ENCODE data around the gene RIN1.
"Not testable (repeated sequence)": the region's sequence is repeated elsewhere in the genome, so short reads cannot be mapped to it uniquely, and the experiment has no call there.

Gene RIN1

GRCh38 chr11:66322732-66323427 is 13.4 kb downstream of the RIN1 start:
- Mint-ChIP-seq H3K36me3 (ENCODE audit: low read depth) (no peaks in the 10 kb centered on the region), H3K4me1 (peaks cover 44% of the 10 kb centered on the region), H3K9me3 (no peaks in the 10 kb centered on the region), H3K27me3 (no peaks in the 10 kb centered on the region), H3K27ac (no peak overlapping the region), H3K4me3 (no peak overlapping the region)
- ATAC-seq (no peak), DNase-seq (no peak)

- Mint-ChIP-seq H3K36me3 (ENCODE audit: low read depth) (no peaks in the 10 kb centered on the region), H3K27ac (no peak overlapping the region), H3K4me1 (peaks cover 42% of the 10 kb centered on the region), H3K27me3 (no peaks in the 10 kb centered on the region), H3K9me3 (no peaks in the 10 kb centered on the region), H3K4me3 (no peak overlapping the region)
- ATAC-seq (no peak), DNase-seq (no peak)
Measured at GRCh38 chr11:66321606-66322005, 14.6 kb downstream of the RIN1 start.

GRCh38 chr11:66320748-66321147 is 15.5 kb downstream of the RIN1 start:
- not testable (repeated sequence) for ATAC-seq; H3K36me3 Mint-ChIP-seq (ENCODE audit: low read depth); H3K4me3 Mint-ChIP-seq; H3K27me3 Mint-ChIP-seq; DNase-seq; H3K9me3 Mint-ChIP-seq; H3K27ac Mint-ChIP-seq
- H3K4me1 Mint-ChIP-seq = peaks cover 41% of the 10 kb centered on the region

- not testable (repeated sequence) for H3K36me3 Mint-ChIP-seq (ENCODE audit: low read depth); ATAC-seq; H3K9me3 Mint-ChIP-seq; DNase-seq; H3K27me3 Mint-ChIP-seq; H3K27ac Mint-ChIP-seq; H3K4me3 Mint-ChIP-seq
- peaks cover 43% of the 10 kb centered on the region for H3K4me1 Mint-ChIP-seq
Measured at GRCh38 chr11:66320289-66320688, 15.9 kb downstream of the RIN1 start.

GRCh38 chr11:66318600-66318970 is 17.6 kb downstream of the RIN1 start:
- Mint-ChIP-seq H3K36me3 (ENCODE audit: low read depth) (peaks cover 1% of the 10 kb centered on the region), H3K27ac (peak overlapping the region; percentile 94), H3K4me1 (peaks cover 55% of the 10 kb centered on the region), H3K27me3 (no peaks in the 10 kb centered on the region), H3K4me3 (peak overlapping the region; percentile 74), H3K9me3 (no peaks in the 10 kb centered on the region)
- ATAC-seq (no peak), DNase-seq (no peak)

- peaks cover 58% of the 10 kb centered on the region for H3K4me1 Mint-ChIP-seq
- peak; percentile 74 for DNase-seq
Measured at GRCh38 chr11:66317723-66318599, 18.3 kb downstream of the RIN1 start.

GRCh38 chr11:66317322-66317722 is 18.9 kb downstream of the RIN1 start:
- Mint-ChIP-seq H3K27me3 (no peaks in the 10 kb centered on the region), H3K27ac (peak overlapping the region; percentile 94), H3K4me1 (peaks cover 60% of the 10 kb centered on the region), H3K9me3 (no peaks in the 10 kb centered on the region), H3K4me3 (peak overlapping the region; percentile 74), H3K36me3 (ENCODE audit: low read depth) (peaks cover 1% of the 10 kb centered on the region)
- DNase-seq (peak; percentile 75), ATAC-seq (peak; percentile 5)

More at GRCh38 chr11:66317723-66318599, 18.3 kb downstream of the RIN1 start:
- Mint-ChIP-seq H3K9me3 (no peaks in the 10 kb centered on the region), H3K27me3 (no peaks in the 10 kb centered on the region), H3K36me3 (ENCODE audit: low read depth) (peaks cover 1% of the 10 kb centered on the region), H3K27ac (peak overlapping the region; percentile 94), H3K4me3 (peak overlapping the region; percentile 74)
- peak; percentile 59 for ATAC-seq

- DNase-seq (peak; percentile 34), ATAC-seq (no peak)
- no peaks in the 10 kb centered on the region for H3K9me3 Mint-ChIP-seq
- peaks cover 1% of the 10 kb centered on the region for H3K36me3 Mint-ChIP-seq (ENCODE audit: low read depth)
- H3K4me3 Mint-ChIP-seq = peak within 1 kb of the TSS; percentile 78
- H3K27me3 Mint-ChIP-seq = no peaks in the 10 kb centered on the region
- peak within 1 kb of the TSS; percentile 94 for H3K27ac Mint-ChIP-seq
- H3K4me1 Mint-ChIP-seq = peaks cover 65% of the 10 kb centered on the region
Measured at GRCh38 chr11:66316849-66317251, 19.4 kb downstream of the RIN1 start, which contains the start of gene CD248. TSS of gene CD248 (minus strand) at chr11:66317044. CDS start at chr11:66317027, 17 bp downstream.

- H3K36me3 Mint-ChIP-seq (ENCODE audit: low read depth) = peaks cover 1% of the 10 kb centered on the region
- H3K27ac Mint-ChIP-seq = peak overlapping the region; percentile 82
- H3K27me3 Mint-ChIP-seq = no peaks in the 10 kb centered on the region
- ATAC-seq (no peak), DNase-seq (peak; percentile 48)
- peaks cover 68% of the 10 kb centered on the region for H3K4me1 Mint-ChIP-seq
- H3K9me3 Mint-ChIP-seq = no peaks in the 10 kb centered on the region
- H3K4me3 Mint-ChIP-seq = peak overlapping the region; percentile 78
Measured at GRCh38 chr11:66315921-66316811, 20.1 kb downstream of the RIN1 start.

GRCh38 chr11:66315498-66315885 is 20.7 kb downstream of the RIN1 start:
- H3K4me1 Mint-ChIP-seq = peaks cover 68% of the 10 kb centered on the region
- peak overlapping the region; percentile 78 for H3K4me3 Mint-ChIP-seq
- no peak for ATAC-seq
- H3K36me3 Mint-ChIP-seq (ENCODE audit: low read depth) = peaks cover 1% of the 10 kb centered on the region
- peak overlapping the region; percentile 82 for H3K27ac Mint-ChIP-seq
- H3K27me3 Mint-ChIP-seq = no peaks in the 10 kb centered on the region
- no peaks in the 10 kb centered on the region for H3K9me3 Mint-ChIP-seq
- no peak for DNase-seq

GRCh38 chr11:66314561-66315497 is 21.4 kb downstream of the RIN1 start:
- no peak for ATAC-seq
- DNase-seq = no peak
- Mint-ChIP-seq H3K9me3 (no peaks in the 10 kb centered on the region), H3K36me3 (ENCODE audit: low read depth) (peaks cover 1% of the 10 kb centered on the region), H3K27ac (peak overlapping the region; percentile 82), H3K4me3 (peak overlapping the region; percentile 85), H3K27me3 (no peaks in the 10 kb centered on the region), H3K4me1 (peaks cover 65% of the 10 kb centered on the region)

- no peaks in the 10 kb centered on the region for H3K9me3 Mint-ChIP-seq
- H3K27me3 Mint-ChIP-seq = no peaks in the 10 kb centered on the region
- peaks cover 59% of the 10 kb centered on the region for H3K4me1 Mint-ChIP-seq
- DNase-seq = no peak
- peaks cover 1% of the 10 kb centered on the region for H3K36me3 Mint-ChIP-seq (ENCODE audit: low read depth)
- H3K27ac Mint-ChIP-seq = peak overlapping the region; percentile 94
- peak overlapping the region; percentile 85 for H3K4me3 Mint-ChIP-seq
- ATAC-seq = no peak
Measured at GRCh38 chr11:66314186-66314501, 22.1 kb downstream of the RIN1 start.

- Mint-ChIP-seq H3K4me3 (peak overlapping the region; percentile 85), H3K4me1 (peaks cover 54% of the 10 kb centered on the region), H3K27ac (peak overlapping the region; percentile 94), H3K9me3 (no peaks in the 10 kb centered on the region), H3K36me3 (ENCODE audit: low read depth) (peaks cover 1% of the 10 kb centered on the region), H3K27me3 (no peaks in the 10 kb centered on the region)
- no peak for DNase-seq
- no peak for ATAC-seq
Measured at GRCh38 chr11:66313321-66314185, 22.7 kb downstream of the RIN1 start.
